NCI-H748 (cell line): ENCODE results near the gene NSL1.
"Not testable (repeated sequence)": the region's sequence is repeated elsewhere in the genome, so short reads cannot be mapped to it uniquely, and the experiment has no call there.

Experiments used
- DNase-seq: peaks from one replicate; lab custom pipeline; 2025; ENCODE audit not compliant: unreplicated experiment; lab: John Stamatoyannopoulos, UW

NSL1 gene

DNA sequence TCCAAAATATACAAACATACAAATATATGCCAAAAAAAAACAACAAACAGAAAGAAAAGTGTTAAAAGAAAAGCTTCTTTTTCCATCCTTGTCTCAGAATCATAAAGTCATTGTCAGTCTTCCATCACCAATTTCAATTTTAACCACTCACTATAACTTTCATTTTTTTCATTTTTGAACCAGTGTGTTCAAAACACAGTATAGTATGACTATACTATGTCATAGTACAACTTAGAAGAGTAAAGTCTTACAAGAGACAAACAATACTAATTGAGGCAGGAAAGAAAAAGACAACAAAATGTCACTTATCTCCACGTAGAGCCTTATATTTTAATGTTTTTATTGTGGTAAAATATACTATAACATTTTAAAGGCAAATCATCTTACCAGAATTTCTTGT, 7.6 kb downstream of the NSL1 start:
- DNase-seq: no peak

DNA sequence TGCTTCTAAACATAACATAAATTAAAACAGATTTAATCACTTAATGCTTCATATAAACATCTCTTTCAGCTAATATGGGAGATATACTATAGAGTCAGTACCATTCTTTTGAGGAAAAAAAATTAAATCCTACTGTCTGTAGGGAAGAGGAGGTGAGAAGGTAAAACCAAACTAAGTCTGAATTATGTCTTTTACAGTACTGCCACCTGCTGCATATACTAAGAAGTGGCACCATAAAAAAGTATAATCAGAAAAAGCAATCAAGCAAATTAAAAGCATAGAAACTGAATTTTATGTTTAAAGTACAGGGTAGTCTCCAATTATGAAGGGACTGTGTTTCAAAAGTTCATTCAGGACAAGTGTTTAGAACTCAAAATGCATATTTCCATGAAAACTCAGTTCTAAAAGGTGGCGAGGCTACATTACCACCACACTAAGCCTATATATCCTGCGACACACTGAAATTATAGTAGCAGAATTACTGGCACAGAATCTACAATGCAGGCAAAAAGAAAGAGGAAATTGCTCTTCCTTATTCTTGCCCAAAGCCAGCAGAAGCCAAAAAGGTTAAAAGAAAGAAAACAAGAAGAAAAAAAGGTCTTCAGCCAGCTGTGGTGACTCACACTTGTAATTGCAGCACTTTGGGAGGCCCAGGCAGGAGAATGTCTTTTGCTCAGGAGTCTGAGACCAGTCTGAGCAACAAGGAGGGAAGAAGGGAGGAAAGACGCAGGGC, 9.0 kb downstream of the NSL1 start:
- DNase-seq: peak; percentile 14

DNA sequence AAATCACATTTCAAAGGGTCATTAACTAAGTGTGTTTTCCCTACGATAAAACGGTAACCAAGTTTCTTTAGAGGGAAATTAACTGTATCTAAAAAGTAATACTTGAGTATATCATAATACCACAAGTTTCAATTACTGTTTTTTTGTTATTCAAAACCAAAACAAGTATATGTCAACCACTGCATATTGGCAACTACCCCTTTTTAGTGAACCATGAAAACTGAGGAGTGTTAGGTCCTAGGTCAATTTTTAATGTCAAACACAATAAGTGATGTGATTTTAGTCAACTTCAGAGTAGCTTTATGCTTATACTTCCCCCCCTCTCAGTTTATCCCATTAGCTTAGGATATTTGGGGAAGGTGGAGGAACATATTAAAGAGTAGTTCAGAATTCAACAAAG, 10.4 kb downstream of the NSL1 start:
- DNase-seq: no peak

DNA sequence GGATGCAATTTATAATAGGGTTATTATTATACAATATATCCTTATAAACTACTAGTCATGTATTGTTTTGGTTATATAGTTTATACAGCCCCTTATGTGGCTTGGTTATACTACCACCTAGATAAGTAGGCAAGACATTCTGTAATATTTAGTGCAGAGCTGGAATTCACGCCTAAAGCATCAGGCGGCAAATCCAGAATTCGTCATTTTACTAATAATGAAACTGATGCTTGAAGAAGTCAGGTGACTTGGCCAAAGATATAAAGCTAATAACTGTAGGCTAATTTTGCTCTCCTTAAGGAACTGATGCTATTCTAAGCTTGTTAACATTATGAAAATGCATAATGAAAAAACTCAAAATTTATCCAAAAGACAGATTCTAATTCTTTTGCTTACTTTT, 10.8 kb downstream of the NSL1 start:
- DNase-seq: no peak

DNA sequence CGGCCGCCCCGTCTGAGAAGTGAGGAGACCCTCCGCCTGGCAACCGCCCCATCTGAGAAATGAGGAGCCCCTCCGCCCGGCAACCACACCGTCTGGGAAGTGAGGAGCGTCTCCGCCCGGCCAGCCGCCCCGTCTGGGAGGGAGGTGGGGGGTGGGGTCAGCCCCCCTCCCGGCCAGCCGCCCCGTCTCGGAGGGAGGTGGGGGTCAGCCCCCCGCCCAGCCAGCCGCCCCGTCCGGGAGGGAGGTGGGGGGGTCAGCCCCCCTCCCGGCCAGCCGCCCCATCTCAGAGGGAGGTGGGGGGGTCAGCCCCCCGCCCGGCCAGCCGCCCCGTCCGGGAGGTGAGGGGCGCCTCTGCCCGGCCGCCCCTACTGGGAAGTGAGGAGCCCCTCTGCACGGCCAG, 12.5 kb downstream of the NSL1 start:
- DNase-seq: not testable (repeated sequence)

DNA sequence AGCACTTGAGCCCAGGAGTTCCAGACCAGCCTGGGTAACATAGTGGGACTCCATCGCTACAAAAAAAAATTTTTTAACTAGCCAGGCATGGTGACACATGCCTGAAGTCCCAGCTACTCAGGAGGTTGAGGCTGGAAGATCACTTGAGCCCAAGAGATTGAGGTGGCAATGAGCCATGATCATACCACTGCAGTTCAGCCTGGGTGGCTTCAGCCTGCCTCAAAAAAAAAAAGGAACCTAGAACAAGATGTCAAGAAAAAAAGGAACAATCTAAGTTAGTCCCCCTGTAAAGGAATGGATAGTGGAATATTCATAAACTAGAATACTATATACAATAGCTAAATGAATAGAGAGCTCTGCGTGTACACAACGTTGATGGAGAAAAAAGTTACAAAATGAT, 14.4 kb downstream of the NSL1 start:
- DNase-seq: no peak

DNA sequence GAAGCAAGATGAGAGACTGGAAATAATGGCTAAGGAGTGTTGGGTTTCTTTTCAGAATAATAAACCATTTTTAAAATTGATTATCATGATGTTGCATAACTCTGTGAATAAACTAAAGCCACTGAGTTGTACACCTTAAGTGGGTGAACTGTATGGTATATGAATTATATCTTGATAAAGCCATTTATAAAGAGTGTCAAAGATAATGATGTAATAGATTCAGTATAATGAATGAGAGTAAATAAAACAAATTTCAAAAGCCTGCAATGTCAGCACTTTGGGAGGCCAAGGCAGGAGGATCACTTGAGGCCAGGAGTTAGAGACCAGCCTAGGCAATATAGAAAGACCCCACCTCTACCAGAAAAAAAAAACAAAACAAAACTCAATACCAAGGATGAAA, 16.3 kb downstream of the NSL1 start:
- DNase-seq: no peak

DNA sequence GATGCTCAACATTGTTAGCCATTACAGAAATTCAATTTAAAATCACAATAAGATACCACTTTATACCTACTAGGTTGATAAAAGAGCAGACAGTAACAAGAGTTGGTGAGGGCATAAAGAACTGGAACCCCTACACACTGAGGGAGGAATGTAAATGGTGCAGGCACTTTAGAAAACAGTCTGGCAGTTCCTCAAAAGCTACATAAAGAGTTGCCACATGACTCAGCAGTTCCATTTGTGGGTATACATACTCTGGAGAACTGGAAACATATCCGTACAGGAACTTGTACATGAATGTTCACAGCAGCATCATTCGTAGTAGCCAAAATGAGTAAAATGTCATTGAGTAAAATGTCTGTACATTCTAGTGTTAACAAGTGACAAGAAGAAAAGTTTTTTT, 17.0 kb downstream of the NSL1 start:
- no peak for DNase-seq

DNA sequence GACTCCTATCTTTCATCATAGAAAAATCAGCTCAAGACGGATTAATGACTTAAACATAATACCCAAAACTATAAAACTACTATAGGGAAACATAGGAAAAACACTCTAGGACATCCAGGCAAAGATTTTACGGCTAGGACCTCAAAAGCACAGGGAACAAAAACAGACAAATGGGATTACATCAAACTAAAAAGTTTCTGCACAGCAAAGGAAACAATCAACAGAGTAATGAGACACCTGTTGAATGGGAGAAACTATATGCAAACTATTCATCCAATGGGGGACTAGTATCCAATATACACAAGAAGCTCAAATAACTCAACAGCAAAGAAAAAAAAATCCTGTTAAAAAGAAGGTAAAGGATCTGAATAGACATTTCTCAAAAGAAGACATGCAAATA, 18.6 kb downstream of the NSL1 start:
- no peak for DNase-seq

DNA sequence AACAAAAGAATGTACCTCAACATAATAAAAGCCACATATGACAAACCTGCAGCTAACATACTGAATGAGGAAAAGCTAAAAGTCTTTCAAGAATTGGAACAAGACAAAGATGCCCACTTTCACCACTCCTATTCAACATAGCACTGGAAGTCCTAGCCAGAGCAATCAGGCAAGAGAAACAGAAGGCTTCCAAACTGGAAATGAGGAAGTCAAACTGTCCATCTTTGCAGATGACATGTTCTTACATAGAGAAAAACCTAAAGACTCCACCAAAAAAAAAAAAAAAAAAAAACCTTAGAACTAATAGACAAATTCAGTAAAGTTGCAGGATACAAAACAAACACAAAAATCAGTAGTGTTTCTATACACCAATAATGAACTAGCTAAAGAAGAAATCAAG, 20.2 kb downstream of the NSL1 start:
- no peak for DNase-seq

DNA sequence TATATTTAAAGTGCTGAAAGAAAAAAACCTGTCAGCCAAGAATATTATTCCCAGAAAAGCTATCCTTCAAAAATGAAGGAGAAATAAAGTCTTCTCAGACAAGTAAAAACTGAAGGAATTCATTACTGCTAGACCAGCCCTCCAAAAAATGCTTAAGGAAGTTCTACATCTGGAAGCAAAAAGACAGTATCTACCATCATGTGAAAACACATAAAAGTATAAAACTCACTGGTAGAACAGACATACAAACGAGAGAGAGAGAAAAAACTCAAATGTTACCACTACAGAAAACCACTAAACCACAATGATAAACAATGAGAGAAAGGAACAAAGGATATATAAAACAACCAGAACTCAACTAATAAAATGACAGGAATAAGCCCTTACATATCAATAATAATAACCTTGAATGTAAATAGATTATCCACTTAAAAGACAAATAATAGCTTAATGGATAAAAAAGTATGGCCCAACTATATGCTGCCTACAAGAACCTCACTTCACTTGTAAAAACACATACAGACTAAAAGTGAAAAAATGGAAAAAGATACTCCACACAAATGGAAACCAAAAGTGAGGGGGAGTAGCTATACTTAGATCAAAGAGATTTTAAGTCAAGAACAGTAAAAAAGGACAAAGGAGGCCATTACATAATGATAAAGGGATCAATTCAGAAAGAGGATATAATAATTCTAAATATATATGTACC, 22.0 kb downstream of the NSL1 start:
- DNase-seq: no peak

DNA sequence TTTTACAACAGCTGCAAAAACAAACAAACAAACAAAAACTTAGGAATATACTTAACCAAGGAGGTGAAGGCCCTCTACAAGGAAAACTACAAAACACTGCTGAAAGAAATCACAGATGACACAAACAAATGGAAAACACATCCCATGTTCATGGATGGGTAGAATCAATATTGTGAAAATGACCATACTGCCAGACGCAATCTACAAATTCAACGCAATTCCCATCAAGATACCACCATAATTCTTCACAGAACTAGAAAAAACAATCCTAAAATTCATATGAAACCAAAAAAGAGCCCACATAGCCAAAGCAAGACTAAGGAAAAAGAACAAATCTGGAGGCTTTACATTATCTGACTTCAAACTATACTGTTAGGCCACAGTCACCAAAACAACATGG, 24.8 kb downstream of the NSL1 start:
- not testable (repeated sequence) for DNase-seq

DNA sequence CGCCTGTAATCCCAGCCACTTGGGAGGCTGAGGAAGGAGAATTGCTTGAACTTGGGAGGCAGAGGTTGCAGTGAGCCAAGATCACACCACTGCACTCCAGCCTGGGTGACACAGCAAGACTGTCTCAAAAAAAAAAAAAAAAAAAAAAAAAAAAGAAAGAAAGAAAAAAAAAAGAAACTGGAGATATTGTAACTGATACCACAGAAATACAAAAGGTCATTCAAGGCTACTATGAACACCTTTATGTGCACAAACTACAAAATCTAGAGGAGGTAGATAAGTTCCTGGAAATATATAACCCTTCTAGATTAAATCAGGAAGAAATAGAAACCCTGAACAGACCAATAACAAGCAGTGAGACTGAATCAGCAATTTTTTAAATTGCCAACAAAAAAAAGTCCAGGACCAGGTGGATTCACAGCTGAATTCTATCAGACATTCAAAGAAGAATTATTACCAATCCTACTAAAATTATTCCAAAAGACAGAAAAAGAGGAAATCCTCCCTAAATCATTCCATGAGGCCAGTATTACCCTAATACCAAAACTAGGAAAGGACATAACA, 26.8 kb downstream of the NSL1 start:
- not testable (repeated sequence) for DNase-seq

DNA sequence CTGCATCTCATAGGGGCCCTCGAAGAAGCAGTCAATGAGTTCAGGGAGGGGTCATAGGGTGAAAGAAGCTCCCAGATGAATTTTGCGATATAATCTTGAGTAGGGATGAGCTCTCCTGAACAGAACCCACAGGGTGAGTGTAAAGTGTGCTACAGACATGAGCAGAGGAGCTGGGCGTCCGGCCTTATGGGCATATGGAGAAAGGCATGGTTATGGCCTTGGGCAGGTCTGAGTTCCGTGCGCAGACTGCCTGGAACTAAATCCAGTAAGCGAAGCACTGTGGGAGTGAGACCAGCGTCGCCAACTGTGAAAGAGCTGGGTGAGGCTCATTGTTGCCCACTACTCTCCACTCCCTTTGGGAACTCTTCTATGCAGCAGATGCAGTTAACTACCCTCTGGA, 28.7 kb downstream of the NSL1 start:
- DNase-seq: no peak

DNA sequence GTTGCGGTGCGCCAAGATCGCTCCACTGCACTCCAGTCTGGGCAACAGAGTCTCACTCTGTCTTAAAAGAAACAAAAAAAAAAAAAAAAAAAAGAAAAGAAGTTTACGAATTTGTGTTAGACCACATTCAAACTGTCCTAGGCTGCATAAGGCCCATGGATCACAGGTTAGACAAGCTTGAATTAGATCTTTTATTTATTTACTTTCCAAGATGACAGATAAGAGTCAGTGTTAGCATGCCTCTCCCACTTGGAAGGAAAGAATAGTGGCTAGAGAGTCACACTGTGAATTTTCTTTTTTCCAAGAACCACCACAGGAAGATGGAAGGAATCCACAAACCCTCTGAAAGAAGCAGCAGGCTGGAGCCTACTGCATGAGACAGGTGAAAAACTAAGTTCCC, 29.3 kb downstream of the NSL1 start:
- DNase-seq: no peak

DNA sequence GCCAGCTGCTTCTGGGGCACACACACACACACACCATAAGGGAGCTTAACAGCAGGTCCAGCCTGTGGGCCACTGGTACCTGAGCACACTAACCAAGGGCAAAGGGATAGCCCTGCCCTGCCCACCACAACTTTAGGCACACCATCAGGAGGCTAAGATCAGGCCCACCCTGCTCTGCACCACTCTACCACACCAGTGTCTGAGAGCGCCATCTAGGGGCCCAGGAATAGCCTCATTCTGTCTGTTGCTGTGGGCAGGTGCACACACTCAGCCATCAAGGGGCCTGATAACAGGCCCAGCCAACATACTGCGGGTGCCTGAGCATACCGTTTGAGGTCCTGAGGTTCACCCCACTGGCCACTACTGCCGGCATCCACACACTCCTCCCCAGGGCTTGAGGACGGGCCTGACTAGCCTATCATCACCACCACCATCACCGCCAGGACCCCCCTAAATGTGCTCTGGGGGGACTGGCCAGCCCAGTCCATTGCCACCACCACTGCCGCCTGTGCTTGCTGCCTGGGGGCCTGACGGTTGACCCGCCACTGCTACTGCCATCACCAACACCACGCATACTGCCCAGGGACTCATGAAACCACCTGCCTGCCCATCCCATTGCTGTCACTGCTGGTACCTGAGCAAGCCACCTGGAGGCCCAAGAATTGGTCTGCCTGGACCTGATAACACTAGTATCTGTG, 31.3 kb downstream of the NSL1 start:
- DNase-seq: peak; percentile 2

DNA sequence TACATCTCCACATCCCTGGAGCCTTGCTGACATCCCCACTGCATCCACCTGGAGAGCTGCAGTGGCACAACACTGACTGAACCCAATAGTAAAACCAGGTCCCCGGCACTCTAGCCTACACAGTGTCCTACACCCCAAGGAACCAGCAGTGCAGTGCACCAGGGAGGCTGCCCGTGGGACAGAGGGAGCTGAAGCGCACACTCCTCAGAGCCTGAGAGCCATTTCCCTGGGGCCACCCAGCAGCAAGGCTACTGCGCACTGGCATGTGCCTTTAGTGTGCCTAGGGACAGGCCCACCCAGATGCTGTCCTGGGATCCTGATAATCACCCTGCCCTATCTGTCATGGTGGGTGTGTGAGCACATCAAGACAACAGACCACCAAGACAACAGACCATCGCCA, 31.9 kb downstream of the NSL1 start:
- no peak for DNase-seq

DNA sequence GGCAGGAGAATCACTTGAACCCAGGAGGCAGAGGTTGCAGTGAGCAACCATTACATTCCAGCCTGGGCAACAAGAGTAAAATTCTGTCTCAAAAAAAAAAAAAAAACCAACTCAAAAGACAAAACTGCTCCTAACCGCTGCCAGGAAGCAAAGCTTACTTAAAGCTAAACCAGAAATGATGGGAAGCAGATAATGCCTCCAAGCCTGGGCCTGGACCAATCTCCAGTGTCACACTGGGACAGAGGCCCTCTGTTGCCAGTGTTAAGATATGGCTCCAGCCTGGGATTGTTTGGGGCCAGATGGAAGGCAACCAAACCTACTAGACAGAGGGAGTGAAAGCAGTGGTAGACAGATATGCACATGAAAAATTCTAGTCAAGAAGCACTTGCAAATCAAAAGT, 36.9 kb downstream of the NSL1 start:
- DNase-seq: no peak

DNA sequence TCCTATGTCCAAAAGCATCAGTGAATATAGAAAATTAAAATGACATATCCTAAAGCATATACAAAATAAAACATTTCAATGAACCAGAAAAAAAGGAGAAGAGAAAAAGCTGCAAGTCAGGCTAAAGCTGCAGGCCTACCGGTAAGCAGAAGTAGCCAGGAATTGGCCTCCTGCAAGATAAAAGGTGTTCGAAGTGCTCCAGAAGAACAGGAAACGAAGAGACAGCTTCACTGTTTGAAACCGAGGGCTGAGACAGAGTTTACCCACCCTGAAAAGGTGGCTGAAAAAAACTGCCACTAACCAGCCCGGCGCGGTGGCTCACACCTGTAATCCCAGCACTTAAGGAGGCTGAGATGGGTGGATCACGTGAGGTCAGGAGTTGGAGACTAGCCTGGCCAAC, 37.4 kb downstream of the NSL1 start:
- DNase-seq: no peak

DNA sequence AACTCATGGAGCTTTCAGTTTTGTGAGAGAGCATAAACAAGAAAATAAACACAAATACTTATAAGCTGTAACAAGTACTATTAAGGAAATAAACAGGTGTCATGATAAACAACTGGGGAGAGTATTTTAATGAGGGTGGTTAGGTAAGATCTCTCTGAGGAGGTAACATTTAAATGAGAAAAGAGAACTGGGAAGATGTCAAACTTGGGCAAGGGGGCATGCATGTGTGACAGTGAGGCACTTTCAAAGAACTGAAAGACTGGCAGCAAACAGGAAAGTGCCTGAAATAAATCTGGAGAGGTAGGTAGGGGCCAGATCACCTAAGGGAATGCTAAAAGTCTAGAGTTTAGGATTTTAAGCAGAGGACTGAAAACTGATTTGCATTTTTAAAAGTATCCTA, 37.8 kb downstream of the NSL1 start:
- DNase-seq: no peak

DNA sequence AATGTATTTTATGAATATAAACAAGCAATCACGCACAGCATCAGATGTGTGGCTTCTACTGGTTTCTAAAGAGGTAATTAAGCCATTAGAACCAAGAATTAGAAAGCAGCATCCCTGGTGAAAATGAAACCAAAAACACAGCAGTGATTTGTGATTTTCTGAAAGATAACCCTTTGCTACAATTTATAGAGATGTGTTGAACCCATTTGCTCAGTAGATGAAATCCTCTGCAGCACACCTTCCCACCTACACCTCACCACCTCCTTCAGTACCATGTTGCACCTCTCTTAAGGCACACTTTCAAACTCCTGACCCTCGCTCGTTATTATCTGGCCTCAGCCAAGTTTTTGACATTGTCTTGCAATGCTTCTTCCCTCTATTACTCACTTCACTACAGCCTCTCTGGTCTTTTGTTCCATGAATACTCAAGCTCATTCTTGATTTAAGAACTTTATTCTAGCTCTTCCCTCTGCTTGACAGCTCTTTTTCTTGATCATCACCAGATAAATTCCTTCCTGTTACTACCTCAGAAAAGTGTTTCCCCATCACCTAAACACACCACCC, 38.6 kb downstream of the NSL1 start:
- DNase-seq: no peak
